Epithelial cell of umbilical artery (primary cell): ENCODE data around the gene CDH1. TPM values are rescaled to one million over a fixed set of nuclear protein-coding genes. Genes with fewer than 3 reads are reported as not detected.

Experiments used
- total RNA-seq: library from RNA; depleted of rRNA; stranded (reverse); fragments of >200 nt; gene quantifications from 2 replicates; pipeline ENCODE4 v1.2.3, GENCODE V29; 2014

The CDH1 gene
- not detected in 2 replicates for total RNA-seq

GRCh38 chr16:68737046-68737729, at the start of gene CDH1:
CDH1 (plus strand) TSS chr16:68737292; CDS start chr16:68737416, 124 bp downstream.

GRCh38 chr16:68843482-68844210, 106.6 kb downstream of the CDH1 start, which contains the start of gene TANGO6:
TANGO6 (plus strand) TSS chr16:68843531; CDS start chr16:68843618, 87 bp downstream.

Other genes with a start within 250 kb of the CDH1 start
- gene ZFP90, start 198.0 kb upstream of the CDH1 start, total RNA-seq, result 11.7 and 27.7 TPM in 2 replicates
- gene CDH3, start 92.0 kb upstream of the CDH1 start, total RNA-seq, result not detected in 2 replicates
- gene TANGO6, start 106.2 kb downstream of the CDH1 start, total RNA-seq, result 16.3 and 16.9 TPM in 2 replicates